Right hindlimb (tissue), 1 donor: Measurements from ENCODE around the gene VSTM1.
"Not testable (repeated sequence)": the region's sequence is repeated elsewhere in the genome, so short reads cannot be mapped to it uniquely, and the experiment has no call there.

Experiments used
- DNase-seq: peaks from one replicate; pipeline ENCODE4 v3.0.0-alpha.2; 2018

Gene VSTM1

GRCh38 chr19:54069470-54069869 lies 5.8 kb upstream of the VSTM1 start:
- DNase-seq, result no peak

GRCh38 chr19:54062643-54063042 lies 1.1 kb downstream of the VSTM1 start:
- DNase-seq, result no peak

- DNase-seq, result no peak
Measured at GRCh38 chr19:54047616-54048015, 16.1 kb downstream of the VSTM1 start.

- DNase-seq, result no peak
Measured at GRCh38 chr19:54045771-54046170, 17.9 kb downstream of the VSTM1 start.

GRCh38 chr19:54042989-54043388 lies 20.7 kb downstream of the VSTM1 start:
- DNase-seq, result no peak

- DNase-seq, result no peak
Measured at GRCh38 chr19:54041969-54042606, 21.6 kb downstream of the VSTM1 start.

GRCh38 chr19:54040003-54040402 lies 23.7 kb downstream of the VSTM1 start:
- DNase-seq, result no peak

GRCh38 chr19:54036542-54036941 lies 27.2 kb downstream of the VSTM1 start:
- DNase-seq, result not testable (repeated sequence)

GRCh38 chr19:54035215-54036178 lies 28.2 kb downstream of the VSTM1 start:
- DNase-seq, result no peak

- no peak for DNase-seq
Measured at GRCh38 chr19:54030895-54031586, 32.7 kb downstream of the VSTM1 start.

- no peak for DNase-seq
Measured at GRCh38 chr19:54029930-54030490, 33.7 kb downstream of the VSTM1 start.

- DNase-seq, result no peak
Measured at GRCh38 chr19:54029301-54029700, 34.4 kb downstream of the VSTM1 start.

- DNase-seq, result no peak
Measured at GRCh38 chr19:54026656-54027055, 37.0 kb downstream of the VSTM1 start.

GRCh38 chr19:54024660-54025059 lies 39.0 kb downstream of the VSTM1 start:
- DNase-seq, result no peak

- DNase-seq, result no peak
Measured at GRCh38 chr19:54023191-54023590, 40.5 kb downstream of the VSTM1 start.

GRCh38 chr19:54021932-54022331 lies 41.8 kb downstream of the VSTM1 start:
- no peak for DNase-seq

GRCh38 chr19:54021363-54021762 lies 42.3 kb downstream of the VSTM1 start:
- DNase-seq, result no peak

- no peak for DNase-seq
Measured at GRCh38 chr19:54017261-54017660, 46.4 kb downstream of the VSTM1 start.

GRCh38 chr19:54014920-54015560 lies 48.7 kb downstream of the VSTM1 start:
- no peak for DNase-seq

- DNase-seq, result no peak
Measured at GRCh38 chr19:54013866-54014265, 49.8 kb downstream of the VSTM1 start.

- DNase-seq, result no peak
Measured at GRCh38 chr19:54011507-54012211, 52.0 kb downstream of the VSTM1 start.

GRCh38 chr19:54010474-54010873 lies 53.2 kb downstream of the VSTM1 start:
- no peak for DNase-seq
